Measurements from ENCODE around the gene CDK12.
"Not testable (repeated sequence)": the region's sequence is repeated elsewhere in the genome, so short reads cannot be mapped to it uniquely, and the experiment has no call there.

The CDK12 gene

DNA sequence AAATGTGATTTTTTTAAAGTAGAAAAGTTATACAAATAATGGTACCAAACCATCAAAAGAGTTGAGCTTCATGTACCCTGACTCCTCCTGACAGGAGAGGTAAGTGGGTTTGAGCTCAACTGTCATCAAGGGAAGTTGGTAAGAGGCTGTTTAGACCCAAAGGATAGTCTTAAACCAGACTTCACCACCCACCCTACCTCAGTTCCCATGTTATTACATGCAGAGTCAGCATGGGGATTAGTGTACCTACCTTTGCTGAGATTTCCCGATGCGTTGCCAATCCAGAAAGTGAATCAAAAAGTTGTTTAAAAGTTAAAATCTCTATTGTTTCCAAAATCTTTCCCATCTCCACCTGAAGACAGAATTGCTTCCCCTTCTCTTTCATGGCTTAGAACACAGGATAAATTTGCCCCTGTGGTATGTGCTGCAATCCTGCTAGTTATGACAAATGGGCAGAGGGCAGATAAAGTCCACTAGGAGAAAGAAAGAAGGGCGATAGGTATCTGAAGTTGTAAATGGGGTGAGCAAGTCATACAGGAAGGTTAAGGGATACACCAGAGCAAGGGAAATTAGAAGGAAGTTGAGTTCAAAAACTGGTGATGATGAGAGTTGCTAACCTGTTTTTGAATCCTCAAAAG lies 73.6 kb downstream of the CDK12 start:
- no peak overlapping the region for H3K27ac ChIP-seq
- TF ChIP-seq, protein P1, sequence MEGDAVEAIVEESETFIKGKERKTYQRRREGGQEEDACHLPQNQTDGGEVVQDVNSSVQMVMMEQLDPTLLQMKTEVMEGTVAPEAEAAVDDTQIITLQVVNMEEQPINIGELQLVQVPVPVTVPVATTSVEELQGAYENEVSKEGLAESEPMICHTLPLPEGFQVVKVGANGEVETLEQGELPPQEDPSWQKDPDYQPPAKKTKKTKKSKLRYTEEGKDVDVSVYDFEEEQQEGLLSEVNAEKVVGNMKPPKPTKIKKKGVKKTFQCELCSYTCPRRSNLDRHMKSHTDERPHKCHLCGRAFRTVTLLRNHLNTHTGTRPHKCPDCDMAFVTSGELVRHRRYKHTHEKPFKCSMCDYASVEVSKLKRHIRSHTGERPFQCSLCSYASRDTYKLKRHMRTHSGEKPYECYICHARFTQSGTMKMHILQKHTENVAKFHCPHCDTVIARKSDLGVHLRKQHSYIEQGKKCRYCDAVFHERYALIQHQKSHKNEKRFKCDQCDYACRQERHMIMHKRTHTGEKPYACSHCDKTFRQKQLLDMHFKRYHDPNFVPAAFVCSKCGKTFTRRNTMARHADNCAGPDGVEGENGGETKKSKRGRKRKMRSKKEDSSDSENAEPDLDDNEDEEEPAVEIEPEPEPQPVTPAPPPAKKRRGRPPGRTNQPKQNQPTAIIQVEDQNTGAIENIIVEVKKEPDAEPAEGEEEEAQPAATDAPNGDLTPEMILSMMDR (conservative IDR thresholded peaks at IDR 0.05): no peak

DNA sequence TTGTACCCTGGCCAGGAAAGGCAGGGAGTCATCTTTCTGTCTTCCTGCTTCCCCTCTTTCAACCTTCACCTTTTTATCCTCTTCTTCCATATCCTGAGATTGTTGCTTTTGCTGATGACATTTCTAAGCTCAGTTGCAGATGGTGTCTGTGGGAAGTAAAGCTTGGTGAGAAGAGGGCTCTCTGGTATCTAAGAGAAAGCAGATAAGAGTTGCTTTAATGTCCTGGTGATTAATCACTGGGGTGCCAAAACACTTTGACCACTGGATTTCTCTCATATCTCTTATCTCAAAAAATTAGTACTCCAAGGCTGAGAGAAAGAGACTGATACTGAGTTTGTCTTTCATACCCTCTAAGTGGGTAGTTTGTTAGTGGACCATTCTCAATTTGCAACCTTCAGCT lies 75.2 kb downstream of the CDK12 start:
- TF ChIP-seq, protein P1 (conservative IDR thresholded peaks at IDR 0.05): no peak
- no peak overlapping the region for H3K27ac ChIP-seq

DNA sequence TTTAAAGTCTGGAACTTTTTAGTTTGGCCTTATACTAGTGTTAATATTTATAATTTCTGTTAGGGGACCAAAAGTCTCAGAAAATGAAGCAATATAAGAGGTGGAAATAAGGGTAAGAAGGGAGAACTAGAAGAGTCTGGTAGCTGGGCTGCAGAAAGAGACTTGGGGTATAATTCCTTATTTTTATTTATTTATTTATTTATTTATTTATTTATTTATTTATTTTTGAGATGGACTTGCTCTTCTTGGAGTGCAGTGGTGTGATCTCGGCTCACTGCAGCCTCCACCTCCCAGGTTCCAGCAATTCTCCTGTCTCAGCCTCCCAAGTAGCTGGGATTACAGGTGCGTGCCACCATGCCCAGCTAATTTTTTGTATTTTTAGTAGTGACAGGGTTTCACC lies 76.1 kb downstream of the CDK12 start:
- not testable (repeated sequence) for H3K27ac ChIP-seq

DNA sequence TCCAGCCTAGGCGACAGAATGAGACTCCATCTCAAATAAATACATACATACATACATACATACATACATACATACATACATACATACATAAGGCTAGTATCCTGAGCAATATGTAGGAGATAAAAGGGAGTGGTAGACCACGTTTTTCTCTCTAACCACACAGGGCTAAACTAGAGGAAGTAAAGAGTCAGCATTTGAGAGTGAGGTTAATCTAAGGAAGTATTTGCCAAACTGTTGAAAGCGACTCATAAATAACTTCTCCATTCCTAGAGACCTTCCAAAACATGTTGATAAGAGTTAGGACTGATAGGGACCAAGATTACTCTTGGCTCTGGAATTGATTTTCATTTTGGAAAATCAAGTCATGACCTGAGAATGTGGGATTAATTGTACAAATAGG lies 77.6 kb downstream of the CDK12 start:
- no peak overlapping the region for H3K27ac ChIP-seq
- TF ChIP-seq, protein P1 (conservative IDR thresholded peaks at IDR 0.05): no peak

DNA sequence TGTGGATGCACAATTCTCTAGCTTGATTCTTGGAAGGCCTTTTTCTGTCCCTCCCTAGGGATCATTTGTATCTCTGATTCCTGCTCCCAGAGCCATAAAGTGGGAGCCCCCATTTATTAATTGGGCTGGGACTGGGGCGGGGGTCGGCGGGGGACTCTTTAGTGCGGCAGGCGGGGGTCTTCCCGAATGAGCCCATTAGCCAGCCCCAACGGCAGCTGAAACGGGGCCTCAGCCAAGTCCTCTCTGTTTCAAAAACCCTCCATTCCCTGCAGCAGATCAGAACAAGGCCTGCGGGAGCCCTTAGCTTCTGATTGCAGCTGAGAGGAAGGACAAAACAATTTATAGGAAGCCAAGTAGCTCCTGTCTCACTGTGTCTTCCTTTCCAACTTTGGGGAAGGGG lies 79.3 kb downstream of the CDK12 start:
- TF ChIP-seq, protein P1 (conservative IDR thresholded peaks at IDR 0.05): no peak
- no peak overlapping the region for H3K27ac ChIP-seq

DNA sequence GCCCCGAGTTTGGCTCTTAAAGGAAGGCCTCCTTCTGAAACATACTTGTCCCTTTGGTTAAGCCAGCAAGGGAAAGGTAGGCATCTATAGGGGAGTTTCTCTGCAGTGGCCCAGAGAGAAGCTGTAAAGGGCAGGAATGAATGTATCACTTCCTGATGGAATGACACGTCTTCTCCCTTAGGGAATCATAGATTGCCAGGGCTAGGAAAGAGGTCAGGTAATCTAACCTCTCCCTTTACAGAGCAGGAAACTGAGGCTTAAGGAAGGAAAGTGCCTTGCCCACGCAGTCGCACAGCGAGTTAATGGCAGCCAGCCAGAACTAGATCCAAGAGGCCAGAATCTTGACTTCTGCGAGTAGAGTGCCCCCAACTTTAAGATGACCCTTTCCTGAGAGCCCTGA lies 80.4 kb downstream of the CDK12 start:
- TF ChIP-seq, protein P1 (conservative IDR thresholded peaks at IDR 0.05): no peak
- H3K27ac ChIP-seq: no peak overlapping the region

DNA sequence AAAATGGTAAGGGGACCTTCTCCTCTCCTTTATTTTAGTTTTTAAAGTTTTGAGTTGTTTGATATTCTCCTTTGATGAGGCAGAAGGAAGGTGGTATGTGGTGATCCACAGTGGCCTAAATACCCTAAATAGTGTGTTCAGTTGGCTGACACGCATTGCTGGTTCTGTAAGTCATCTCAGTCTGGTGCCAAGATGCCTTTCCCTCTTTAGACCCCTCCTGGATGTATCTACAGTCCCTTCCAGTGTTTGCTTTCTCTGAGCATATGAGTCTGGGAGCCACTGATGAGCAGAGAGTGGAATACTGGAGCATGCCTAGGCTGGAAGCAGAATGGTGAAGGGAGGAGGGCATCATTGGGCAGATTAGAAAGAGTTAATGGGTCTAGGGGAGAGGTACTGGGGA lies 81.9 kb downstream of the CDK12 start:
- no peak overlapping the region for H3K27ac ChIP-seq
- TF ChIP-seq, protein P1 (conservative IDR thresholded peaks at IDR 0.05): no peak

DNA sequence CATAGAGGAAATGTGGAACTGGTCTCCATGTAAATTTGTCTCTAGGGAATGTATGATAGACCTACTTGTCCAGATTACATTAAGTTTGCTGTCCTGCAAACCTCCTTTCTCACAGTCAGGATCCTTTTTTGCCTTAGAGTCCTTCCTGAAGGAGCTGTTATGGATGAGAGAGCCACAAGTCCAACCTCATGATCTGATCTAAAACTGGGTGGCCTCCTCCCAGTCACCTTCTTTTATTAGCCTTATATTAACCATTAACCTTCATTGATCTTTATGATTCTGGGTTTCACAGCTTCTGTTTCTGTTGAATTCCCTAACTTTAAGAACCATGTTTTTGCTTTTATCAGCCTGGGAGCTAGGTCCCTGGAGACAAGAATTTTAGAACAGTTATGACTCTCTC lies 82.4 kb downstream of the CDK12 start:
- H3K27ac ChIP-seq: no peak overlapping the region
- TF ChIP-seq, protein P1 (conservative IDR thresholded peaks at IDR 0.05): no peak

DNA sequence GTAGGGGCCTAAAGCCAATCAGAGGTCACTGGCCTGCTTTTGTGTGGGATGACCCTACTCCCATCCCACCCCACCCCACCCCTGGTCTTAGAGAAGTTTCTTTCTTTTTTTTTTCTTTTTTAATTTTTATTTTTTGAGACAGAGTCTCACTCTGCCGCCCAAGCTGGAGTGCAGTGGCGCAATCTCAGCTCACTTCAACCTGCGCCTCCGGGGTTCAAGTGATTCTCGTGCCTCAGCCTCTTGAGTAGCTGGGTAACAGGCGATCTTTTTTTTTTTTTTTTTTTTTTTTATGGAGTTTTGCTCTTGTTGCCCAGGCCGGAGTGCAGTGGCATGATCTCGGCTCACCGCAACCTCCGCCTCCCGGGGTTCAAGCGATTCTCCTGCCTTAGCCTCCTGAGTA lies 83.1 kb downstream of the CDK12 start:
- H3K27ac ChIP-seq: not testable (repeated sequence)
